HepG2 (cell line): Measurements from ENCODE around the gene MINDY1. TPM values are rescaled to one million over a fixed set of nuclear protein-coding genes. Genes with fewer than 3 reads are reported as not detected.

Experiments used
- ATAC-seq: fragments of 200-7000 bp; cut with Tn5 transposase; 3 replicates; pipeline ENCODE4 v1.9.1; 2020; ENCODE audit warnings: mild to moderate bottlenecking, moderate library complexity
- BruUV-seq: library from RNA; stranded (reverse); fragments of 400-500 nt; replicated peaks from 2 replicates; lab custom pipeline; 2021; lab: Mats Ljungman, UMichigan
- CTCF ChIA-PET: fragments of 300-600 bp; formaldehyde crosslinking; extraction: SDS; loops from one replicate; lab custom pipeline; 2021; ENCODE audit warnings: low total read pairs, inconsistent platforms, low intra/inter-chr PET ratio; lab: Yijun Ruan, JAX
- POLR2A ChIA-PET: fragments of 350-600 bp; sonication (Branson Sonifier 250); formaldehyde crosslinking; loops from one replicate; lab custom pipeline; 2020; ENCODE audit warnings: antibody characterized with exemption, inconsistent platforms; lab: Yijun Ruan, JAX
- DNase-seq: peaks from one replicate; pipeline ENCODE4 v3.0.0-alpha.2; 2015; ENCODE audit warnings: low spot score
- FAIRE-seq: peaks from 3 replicates; lab custom pipeline; 2011; peaks lifted over from hg19 to GRCh38; lab: Jason Lieb, UNC
- H2AFZ ChIP-seq: one replicate; pipeline ENCODE4 v1.6.1; 2011; ENCODE audit warnings: low read length, inconsistent platforms
- H3K27ac ChIP-seq: fragments of 300-600 bp; 3 replicates; pipeline ENCODE4 v1.8.0; 2011; ENCODE audit warnings: mixed run types, mild to moderate bottlenecking, mixed read lengths, low read length, inconsistent platforms; ENCODE audit not compliant: insufficient read depth; ENCODE audit errors: extremely low read length
- H3K27me3 ChIP-seq, 2 experiments: fragments of 200-600 bp in 1 of 2; 2 replicates in 1 of 2; 3 replicates in 1 of 2; pipeline versions ENCODE4 v1.6.0 to v1.8.0; 2011; ENCODE audit warnings: low read length in 2 of 2, mild to moderate bottlenecking in 2 of 2, moderate library complexity in 2 of 2, inconsistent platforms in 1 of 2; ENCODE audit not compliant: insufficient read depth in 2 of 2, control insufficient read depth in 1 of 2
- H3K36me3 ChIP-seq, 2 experiments: fragments of 200-600 bp in 1 of 2; replicated peaks in 1 of 2; 2 replicates in 1 of 2; 3 replicates in 1 of 2; pipeline versions ENCODE4 v1.5.1 to v1.8.0; 2011; ENCODE audit warnings: low read length in 2 of 2, inconsistent platforms in 1 of 2; ENCODE audit not compliant: insufficient read depth in 2 of 2, control insufficient read depth in 1 of 2
- H3K4me1 ChIP-seq: 2 replicates; pipeline ENCODE4 v1.5.1; 2012; ENCODE audit warnings: low read length, inconsistent platforms; ENCODE audit not compliant: insufficient read depth
- H3K4me2 ChIP-seq: 2 replicates; pipeline ENCODE4 v1.6.0; 2011; ENCODE audit warnings: low read depth, low read length, inconsistent platforms
- H3K4me3 ChIP-seq, 3 experiments: fragments of 200-600 bp in 1 of 3; sonication (generic), shearing (Covaris generic) in 1 of 3; replicated peaks in 1 of 3; 2 replicates each; pipeline ENCODE4 v1.5.1; 2011 to 2016; ENCODE audit warnings: low read length in 3 of 3, inconsistent platforms in 2 of 3, low read depth in 2 of 3, mild to moderate bottlenecking in 2 of 3, control low read depth in 1 of 3, mixed read lengths in 1 of 3; ENCODE audit not compliant: insufficient read depth in 1 of 3
- H3K79me2 ChIP-seq: one replicate; pipeline ENCODE4 v1.6.1; 2011; ENCODE audit warnings: low read length, inconsistent platforms; ENCODE audit not compliant: insufficient read depth
- H3K9ac ChIP-seq: 2 replicates; pipeline ENCODE4 v1.6.0; 2011; ENCODE audit warnings: mild to moderate bottlenecking, low read depth, low read length, inconsistent platforms; ENCODE audit not compliant: insufficient read depth
- H3K9me3 ChIP-seq: 2 replicates; pipeline ENCODE4 v1.5.1; 2012; ENCODE audit warnings: mild to moderate bottlenecking, low read length
- H4K20me1 ChIP-seq: 2 replicates; pipeline ENCODE4 v1.6.0; 2011; ENCODE audit warnings: inconsistent platforms, mild to moderate bottlenecking, low read length, moderate library complexity; ENCODE audit not compliant: insufficient read depth
- BATF2 ChIP-seq: sonication (generic); formaldehyde crosslinking; IDR thresholded peaks from 2 replicates; pipeline ENCODE4 v1.8.0; 2022; ENCODE audit warnings: mild to moderate bottlenecking, missing genetic modification reagents, moderate library complexity
- CBX2 ChIP-seq, 2 experiments: fragments of 200-600 bp in 1 of 2; sonication (generic); formaldehyde crosslinking in 1 of 2; IDR thresholded peaks; 2 replicates each; pipeline versions ENCODE4 v1.7.0 to v1.8.1; 2018 to 2022; ENCODE audit warnings: low read depth in 2 of 2, low read length in 1 of 2, mild to moderate bottlenecking in 1 of 2, missing genetic modification reagents in 1 of 2
- ETV5 ChIP-seq: IDR thresholded peaks from 2 replicates; pipeline ENCODE4 v1.6.1; 2018; ENCODE audit warnings: missing biosample characterization, missing genetic modification reagents, inconsistent platforms, borderline replicate concordance
- GTF3A ChIP-seq: sonication (generic); formaldehyde crosslinking; conservative IDR thresholded peaks from 2 replicates; pipeline ENCODE4 v1.4.0; 2020; ENCODE audit warnings: mild to moderate bottlenecking, missing genetic modification reagents
- KMT2B ChIP-seq: IDR thresholded peaks from 2 replicates; pipeline ENCODE4 v1.6.1; 2016; ENCODE audit warnings: missing genetic modification reagents, missing compliant biosample characterization
- MEIS1 ChIP-seq: sonication (generic); formaldehyde crosslinking; IDR thresholded peaks from 2 replicates; pipeline ENCODE4 v1.9.0; 2021; ENCODE audit warnings: mild to moderate bottlenecking, missing genetic modification reagents, moderate library complexity, borderline replicate concordance
- ZHX1 ChIP-seq: sonication (generic); formaldehyde crosslinking; IDR thresholded peaks from 2 replicates; pipeline ENCODE4 v1.8.1; 2022; ENCODE audit warnings: low read depth, mild to moderate bottlenecking, missing genetic modification reagents
- ZNF124 ChIP-seq: sonication (generic); formaldehyde crosslinking; IDR thresholded peaks from 2 replicates; pipeline ENCODE4 v1.4.0; 2020; ENCODE audit warnings: missing genetic modification reagents
- ZNF34 ChIP-seq: sonication (generic); formaldehyde crosslinking; IDR thresholded peaks from 2 replicates; pipeline ENCODE4 v1.4.0; 2020; ENCODE audit warnings: mild to moderate bottlenecking, missing genetic modification reagents, borderline replicate concordance
- ZNF367 ChIP-seq: sonication (generic); formaldehyde crosslinking; IDR thresholded peaks from 2 replicates; pipeline ENCODE4 v1.4.0; 2020; ENCODE audit warnings: missing genetic modification reagents, borderline replicate concordance
- ZNF382 ChIP-seq: sonication (generic); formaldehyde crosslinking; IDR thresholded peaks from 2 replicates; pipeline ENCODE4 v1.5.0; 2020; ENCODE audit warnings: missing genetic modification reagents, mild to moderate bottlenecking, borderline replicate concordance
- ZNF510 ChIP-seq: sonication (generic); formaldehyde crosslinking; IDR thresholded peaks from 2 replicates; pipeline ENCODE4 v1.4.0; 2020; ENCODE audit warnings: low read depth, mild to moderate bottlenecking, missing genetic modification reagents
- ZNF619 ChIP-seq: sonication (generic); formaldehyde crosslinking; IDR thresholded peaks from 2 replicates; pipeline ENCODE4 v1.4.0; 2020; ENCODE audit warnings: mild to moderate bottlenecking, missing genetic modification reagents
- ZNF740 ChIP-seq: sonication (generic); formaldehyde crosslinking; IDR thresholded peaks from 2 replicates; pipeline ENCODE4 v1.4.0; 2020; ENCODE audit warnings: missing genetic modification reagents
- ZNF772 ChIP-seq: sonication (generic); formaldehyde crosslinking; IDR thresholded peaks from 2 replicates; pipeline ENCODE4 v1.5.0; 2020; ENCODE audit warnings: mild to moderate bottlenecking, missing genetic modification reagents
- ZNF777 ChIP-seq: sonication (generic); formaldehyde crosslinking; IDR thresholded peaks from 2 replicates; pipeline ENCODE4 v1.4.0; 2020; ENCODE audit warnings: missing genetic modification reagents
- WGBS: methylation state at CpG from one replicate; pipeline ENCODE4 v1.1.6; 2017; ENCODE audit warnings: low lambda C conversion rate; 5-methylcytosine and 5-hydroxymethylcytosine counted together
- in situ Hi-C: cut with HindIII; loops from 2 replicates; pipeline ENCODE4 v1.10.0; 2017; ENCODE audit warnings: low pct_unique_long_range_greater_than_20kb; ENCODE audit not compliant: extremely low pct_ligation_motif_present
- intact Hi-C: fragments of 100-400 bp; cut with micrococcal nuclease; formaldehyde crosslinking; loops from one replicate; pipeline ENCODE4 v1.10.0; 2022; ENCODE audit not compliant: unreplicated experiment
- polyA plus RNA-seq, 8 experiments: library from polyadenylated mRNA; depleted of rRNA in 3 of 8; stranded (reverse) in 7 of 8; unstranded in 1 of 8; fragments of >200 nt; fragmentation: Illumina TruSeq in 4 of 8; extraction: Trizol in 4 of 8; gene quantifications; 2 replicates each; pipeline versions ENCODE4 v1.2.1 to v1.2.3, GENCODE V29; 2011 to 2016; ENCODE audit warnings: low read depth in 4 of 8, missing spikeins in 1 of 8, mixed read lengths in 1 of 8; ENCODE audit not compliant: insufficient read depth in 1 of 8
- total RNA-seq, 5 experiments: library from RNA; depleted of rRNA; stranded (reverse); fragments of >200 nt; fragmentation: Illumina TruSeq; extraction: Trizol; gene quantifications; 2 replicates each; pipeline ENCODE4 v1.2.3, GENCODE V29; 2016; ENCODE audit warnings: low read depth in 1 of 5

MINDY1 gene
- total and polyA plus RNA-seq, 2 of the 13 experiments (the other 11 are each of a cell fraction or from before 2014, with no cell fraction given) = 11.1 to 15.0 TPM

- POLR2A ChIA-PET = interaction anchor here (1.5 to 5.2 kb wide), 4 partner anchors 8 to 34 kb away, joined by 5 to 150 read pairs (median 82); partner anchors contain the start of gene MINDY1
- TF ChIP-seq ZNF382 (CRISPR knock-in tag) (no peak), ZNF124 (CRISPR knock-in tag) (peak; percentile 84; the same call in 1 of the 2 replicates), KMT2B (CRISPR knock-in tag) (peak; percentile 57; the same call in 1 of the 2 replicates), ZNF367 (CRISPR knock-in tag) (no peak), BATF2 (CRISPR knock-in tag) (no peak), ZNF740 (CRISPR knock-in tag) (no peak), ZNF619 (CRISPR knock-in tag) (no peak), MEIS1 (CRISPR knock-in tag) (no peak), GTF3A (CRISPR knock-in tag) (no peak), ZNF772 (CRISPR knock-in tag) (no peak), CBX2 (IDR thresholded peaks at IDR 0.05; ENCODE audit: low read depth, low read length) (no peak), CBX2 (CRISPR knock-in tag; IDR thresholded peaks at IDR 0.05; ENCODE audit: low read depth) (no peak), ZNF510 (no peak), ZNF777 (CRISPR knock-in tag) (no peak), ZHX1 (CRISPR knock-in tag) (no peak), ZNF34 (CRISPR knock-in tag) (peak; percentile 70; the same call in 1 of the 2 replicates), ETV5 (CRISPR knock-in tag) (no peak; the same call in 1 of the 2 replicates)
Measured at GRCh38 chr1:150979092-150980056, 27.3 kb downstream of the MINDY1 start.

More at GRCh38 chr1:150979092-150980056, 27.3 kb downstream of the MINDY1 start:
- BruUV-seq = no TSS peak
- peaks cover 82% of the 10 kb centered on the region for H3K4me1 ChIP-seq
- ATAC-seq (peak; percentile 16), DNase-seq (peak; percentile 82), FAIRE-seq (peak; percentile 71)
- H3K9ac ChIP-seq = peak overlapping the region; percentile 66
- H2AFZ ChIP-seq = peak overlapping the region; percentile 97
- H3K27ac ChIP-seq = peak overlapping the region; percentile 38
- H3K79me2 ChIP-seq = peaks cover 8% of the 10 kb centered on the region
- no peaks in the 10 kb centered on the region for H4K20me1 ChIP-seq
- no peaks in the 10 kb centered on the region for H3K27me3 ChIP-seq
- intact Hi-C loops (loop anchor here (2.0 kb wide), 1 partner anchor 103 kb away; the partner anchor contains the start of gene ARNT), in situ Hi-C loops (no loop called here)
- no peaks in the 10 kb centered on the region for H3K9me3 ChIP-seq
- WGBS = 19% methylated on average over 14 of the region's 23 CpGs
- H3K4me2 ChIP-seq = peak overlapping the region; percentile 83
- CTCF ChIA-PET = interaction anchor here (0.6 to 3.9 kb wide), 17 partner anchors 8 to 80 kb away, joined by 3 to 24 read pairs (median 5); partner anchors contain the start of genes C1orf56, CDC42SE1, MINDY1 and PRUNE1
- peak overlapping the region; percentile 46 to 73 (median 50) for H3K4me3 ChIP-seq
- peaks cover 0 to 6% of the 10 kb centered on the region in 2 experiments; a peak in 1 of 5 replicates for H3K36me3 ChIP-seq
